ENCODE data around the gene ARHGAP6.
"Not testable (repeated sequence)": the region's sequence is repeated elsewhere in the genome, so short reads cannot be mapped to it uniquely, and the experiment has no call there.

The ARHGAP6 gene

DNA sequence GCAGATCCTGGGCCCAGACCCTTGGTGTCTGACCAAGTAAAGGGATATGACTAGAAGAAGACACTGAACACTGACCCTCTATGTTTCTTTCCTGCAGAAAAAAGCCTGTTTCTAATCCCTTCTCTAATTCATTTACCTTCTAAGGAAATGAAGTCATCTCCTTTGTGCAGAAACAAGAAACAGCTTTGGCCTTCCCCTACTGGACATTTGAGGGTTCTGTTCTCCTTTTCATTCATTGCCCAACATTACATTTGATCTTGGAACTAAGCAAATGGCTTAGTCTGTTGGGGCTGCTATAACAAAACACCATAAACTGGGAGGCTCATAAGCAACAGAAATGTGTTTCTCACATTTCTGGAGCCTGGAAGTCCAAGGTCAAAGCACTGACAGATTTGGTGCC is 534.6 kb downstream of the ARHGAP6 start:
- DNase-seq (ENCODE audit: low read depth): no peak
- no peak overlapping the region for H3K4me3 ChIP-seq (ENCODE audit: low read depth, low read length)
- TF ChIP-seq, protein P1, sequence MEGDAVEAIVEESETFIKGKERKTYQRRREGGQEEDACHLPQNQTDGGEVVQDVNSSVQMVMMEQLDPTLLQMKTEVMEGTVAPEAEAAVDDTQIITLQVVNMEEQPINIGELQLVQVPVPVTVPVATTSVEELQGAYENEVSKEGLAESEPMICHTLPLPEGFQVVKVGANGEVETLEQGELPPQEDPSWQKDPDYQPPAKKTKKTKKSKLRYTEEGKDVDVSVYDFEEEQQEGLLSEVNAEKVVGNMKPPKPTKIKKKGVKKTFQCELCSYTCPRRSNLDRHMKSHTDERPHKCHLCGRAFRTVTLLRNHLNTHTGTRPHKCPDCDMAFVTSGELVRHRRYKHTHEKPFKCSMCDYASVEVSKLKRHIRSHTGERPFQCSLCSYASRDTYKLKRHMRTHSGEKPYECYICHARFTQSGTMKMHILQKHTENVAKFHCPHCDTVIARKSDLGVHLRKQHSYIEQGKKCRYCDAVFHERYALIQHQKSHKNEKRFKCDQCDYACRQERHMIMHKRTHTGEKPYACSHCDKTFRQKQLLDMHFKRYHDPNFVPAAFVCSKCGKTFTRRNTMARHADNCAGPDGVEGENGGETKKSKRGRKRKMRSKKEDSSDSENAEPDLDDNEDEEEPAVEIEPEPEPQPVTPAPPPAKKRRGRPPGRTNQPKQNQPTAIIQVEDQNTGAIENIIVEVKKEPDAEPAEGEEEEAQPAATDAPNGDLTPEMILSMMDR (IDR thresholded peaks at IDR 0.05; ENCODE audit: low read depth, low read length, missing control alignments): no peak
- in situ Hi-C loops (cut with HindIII; ENCODE audit: low sequenced_read_pairs): loop anchor here (10.0 kb wide), 1 partner anchor 936 kb away; no protein-coding TSS in a partner anchor

DNA sequence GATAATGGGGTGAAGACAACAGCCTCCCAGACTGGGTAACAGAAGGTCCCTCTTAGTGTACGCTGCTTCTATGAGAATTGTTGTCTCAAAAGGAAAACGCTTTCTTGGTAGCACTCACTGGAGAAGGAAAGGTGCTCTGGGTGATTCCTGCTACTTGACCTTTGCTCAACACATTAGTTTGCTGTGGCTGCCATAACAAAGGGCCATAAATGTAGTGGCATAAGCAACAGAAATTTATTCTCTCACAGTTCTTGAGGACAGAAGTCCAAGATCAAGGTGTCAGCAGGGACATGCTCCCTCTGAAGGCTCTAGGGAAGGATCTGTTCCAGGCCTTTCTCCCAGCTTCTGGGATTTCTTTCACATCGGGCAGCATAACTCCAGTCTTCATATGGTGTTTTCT is 535.6 kb downstream of the ARHGAP6 start:
- H3K4me3 ChIP-seq (ENCODE audit: low read depth, low read length): no peak overlapping the region
- TF ChIP-seq, protein P1 (IDR thresholded peaks at IDR 0.05; ENCODE audit: low read depth, low read length, missing control alignments): no peak
- in situ Hi-C loops (cut with HindIII; ENCODE audit: low sequenced_read_pairs): loop anchor here (10.0 kb wide), 1 partner anchor 935 kb away; no protein-coding TSS in a partner anchor
- no peak for DNase-seq (ENCODE audit: low read depth)

DNA sequence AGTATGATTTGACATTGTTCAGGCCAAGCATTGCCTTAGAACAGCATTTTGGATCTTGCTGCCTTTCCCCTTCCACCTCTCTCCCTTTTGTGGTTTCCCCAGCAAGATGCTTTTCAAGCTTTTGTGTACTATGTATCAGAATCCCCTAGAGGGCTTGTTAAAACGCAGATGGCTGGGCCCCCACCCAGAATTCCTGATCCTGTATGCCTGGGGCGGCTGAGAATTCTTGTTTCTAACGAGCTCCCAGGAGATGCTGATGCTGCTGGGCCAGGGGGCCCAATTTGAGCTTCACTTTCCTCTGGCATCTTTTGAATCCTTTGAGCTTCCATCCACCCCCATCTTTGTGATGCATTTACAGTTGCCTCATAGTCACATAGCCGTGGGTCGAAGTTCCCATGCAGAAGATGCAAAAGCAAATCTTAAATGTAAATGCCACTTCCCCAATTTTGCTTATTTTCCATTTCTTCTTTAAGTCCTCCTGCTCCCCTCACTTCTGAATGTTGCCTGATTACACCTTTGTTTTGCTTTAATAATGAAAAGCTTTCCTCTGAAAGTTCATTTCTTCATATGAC is 536.1 kb downstream of the ARHGAP6 start:
- no peak overlapping the region for H3K4me3 ChIP-seq (ENCODE audit: low read depth, low read length)
- in situ Hi-C loops (cut with HindIII; ENCODE audit: low sequenced_read_pairs): loop anchor here (10.0 kb wide), 1 partner anchor 935 kb away; no protein-coding TSS in a partner anchor
- TF ChIP-seq, protein P1 (IDR thresholded peaks at IDR 0.05; ENCODE audit: low read depth, low read length, missing control alignments): no peak
- no peak for DNase-seq (ENCODE audit: low read depth)

DNA sequence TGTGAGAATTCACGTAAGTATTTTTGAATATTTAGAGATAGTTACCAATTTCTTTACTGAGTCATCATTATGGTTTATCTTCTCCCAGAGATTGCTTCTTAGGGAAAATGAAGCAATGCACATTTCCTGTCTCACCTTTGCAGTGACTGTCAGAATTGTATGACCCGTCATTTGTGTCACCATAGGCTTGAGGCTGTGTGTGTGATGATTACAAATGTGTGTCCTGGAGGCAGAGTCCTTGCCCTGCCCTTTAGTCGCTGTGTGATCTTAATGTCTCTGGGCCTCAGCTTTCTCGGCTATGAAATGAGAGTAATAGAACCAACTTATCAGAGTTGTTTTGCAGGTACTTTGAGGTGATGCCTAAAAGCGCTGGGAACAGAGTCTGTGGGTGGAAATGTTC is 540.7 kb downstream of the ARHGAP6 start:
- TF ChIP-seq, protein P1 (IDR thresholded peaks at IDR 0.05; ENCODE audit: low read depth, low read length, missing control alignments): no peak
- no peak overlapping the region for H3K4me3 ChIP-seq (ENCODE audit: low read depth, low read length)
- no peak for DNase-seq (ENCODE audit: low read depth)
- in situ Hi-C loops (cut with HindIII; ENCODE audit: low sequenced_read_pairs): no loop called here

DNA sequence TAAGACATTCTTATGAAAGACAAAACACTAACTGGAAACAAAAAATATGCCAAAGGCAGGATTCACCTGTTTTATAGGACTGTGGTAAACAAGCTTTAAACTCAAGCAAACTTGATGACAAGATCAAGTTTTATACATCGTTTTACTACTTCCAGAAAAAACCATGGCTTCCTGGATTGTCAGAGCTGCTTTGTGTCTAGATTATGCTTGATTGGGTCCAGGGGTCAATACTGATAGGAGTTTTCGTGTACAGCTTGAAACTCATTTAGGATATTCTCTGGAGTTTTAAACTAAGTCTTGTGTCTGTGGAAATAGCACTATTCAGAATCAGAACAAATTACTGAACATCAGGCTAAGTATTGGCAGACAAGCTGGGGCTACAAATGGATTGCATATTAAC is 541.6 kb downstream of the ARHGAP6 start:
- DNase-seq (ENCODE audit: low read depth): no peak
- in situ Hi-C loops (cut with HindIII; ENCODE audit: low sequenced_read_pairs): no loop called here
- no peak overlapping the region for H3K4me3 ChIP-seq (ENCODE audit: low read depth, low read length)
- TF ChIP-seq, protein P1 (IDR thresholded peaks at IDR 0.05; ENCODE audit: low read depth, low read length, missing control alignments): no peak

DNA sequence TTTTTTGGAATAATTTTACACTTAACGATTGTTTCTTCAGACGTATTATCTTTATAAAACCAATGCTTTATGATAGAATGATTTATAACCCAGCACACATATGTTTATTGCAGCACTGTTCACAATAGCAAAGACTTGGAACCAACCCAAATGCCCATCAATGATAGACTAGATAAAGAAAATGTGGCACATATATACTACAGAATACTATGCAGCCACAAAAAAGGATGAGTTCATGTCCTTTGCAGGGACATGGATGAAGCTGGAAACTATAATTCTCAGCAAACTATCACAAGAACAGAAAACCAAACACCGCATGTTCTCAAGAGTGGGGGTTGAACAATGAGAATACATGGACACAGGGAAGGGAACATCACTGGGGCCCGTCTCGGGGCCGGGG is 542.6 kb downstream of the ARHGAP6 start:
- H3K4me3 ChIP-seq (ENCODE audit: low read depth, low read length); DNase-seq (ENCODE audit: low read depth); in situ Hi-C loops (cut with HindIII; ENCODE audit: low sequenced_read_pairs): not testable (repeated sequence)

DNA sequence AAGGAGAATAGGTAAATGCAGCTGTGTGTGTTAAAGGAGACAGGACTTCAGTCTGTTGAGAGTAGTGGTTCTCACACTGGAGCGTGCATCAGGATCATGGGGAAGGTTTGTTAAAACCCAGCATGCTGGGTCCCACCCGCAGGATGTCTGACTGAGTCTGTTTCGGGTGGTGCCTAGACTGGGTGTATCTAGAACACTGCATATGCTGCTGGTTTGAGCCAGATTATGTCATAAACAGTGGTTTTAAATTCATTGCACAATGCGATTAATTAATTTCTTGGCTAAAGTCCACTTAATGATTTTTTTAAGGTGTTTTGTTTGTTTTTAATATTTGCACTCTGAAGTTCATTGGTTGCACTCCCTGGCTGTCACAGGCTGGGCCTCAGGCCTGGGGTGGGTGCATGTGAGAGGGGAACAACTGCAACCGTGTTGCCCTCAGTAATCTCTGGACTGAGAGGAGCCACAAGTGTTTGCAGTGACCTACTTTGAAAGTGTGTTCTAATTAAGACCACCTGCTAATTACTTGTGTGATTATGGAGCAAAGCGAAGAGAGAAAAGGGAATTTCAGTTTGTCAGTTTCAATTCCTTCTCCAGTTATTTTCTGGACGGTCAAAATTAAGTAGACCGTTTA is 546.3 kb downstream of the ARHGAP6 start:
- TF ChIP-seq, protein P1 (IDR thresholded peaks at IDR 0.05; ENCODE audit: low read depth, low read length, missing control alignments): no peak
- in situ Hi-C loops (cut with HindIII; ENCODE audit: low sequenced_read_pairs): no loop called here
- no peak for DNase-seq (ENCODE audit: low read depth)
- H3K4me3 ChIP-seq (ENCODE audit: low read depth, low read length): no peak overlapping the region
